ENCODE data around the gene FFAR3. TPM values are rescaled to one million over a fixed set of nuclear protein-coding genes. Genes with fewer than 3 reads are reported as not detected.
A peak's percentile ranks its signal among the peaks of the same experiment; 100 is the strongest.

The FFAR3 gene
- total and polyA plus RNA-seq, 2 of the 13 experiments (the other 11 are each of a cell fraction or from before 2014, with no cell fraction given) = not detected

GRCh38 chr19:35318679-35319448 is 39.4 kb upstream of the FFAR3 start (continued):
- TF ChIP-seq ZNF142 (CRISPR knock-in tag; IDR thresholded peaks at IDR 0.05) (no peak), ZNF160 (CRISPR knock-in tag; IDR thresholded peaks at IDR 0.05) (no peak), RCOR2 (CRISPR knock-in tag; IDR thresholded peaks at IDR 0.05) (no peak), ZNF572 (CRISPR knock-in tag; IDR thresholded peaks at IDR 0.05) (no peak), ZNF333 (CRISPR knock-in tag; IDR thresholded peaks at IDR 0.05; ENCODE audit: borderline replicate concordance) (no peak), BHLHE40 (IDR thresholded peaks at IDR 0.05; ENCODE audit: low read length) (peak; percentile 98), ZNF678 (CRISPR knock-in tag; IDR thresholded peaks at IDR 0.05) (no peak), RBFOX2 (IDR thresholded peaks at IDR 0.05; ENCODE audit: low read depth, low read length) (no peak), CHD4 (IDR thresholded peaks at IDR 0.05; ENCODE audit: borderline replicate concordance, low read length) (no peak), HHEX (CRISPR knock-in tag; IDR thresholded peaks at IDR 0.05) (no peak), ZNF512B (CRISPR knock-in tag; IDR thresholded peaks at IDR 0.05; ENCODE audit: borderline replicate concordance) (no peak), GATAD1 (CRISPR knock-in tag; IDR thresholded peaks at IDR 0.05) (peak; percentile 27; the same call in 1 of the 2 replicates), MEIS1 (CRISPR knock-in tag; IDR thresholded peaks at IDR 0.05; ENCODE audit: borderline replicate concordance) (no peak), ZNF790 (CRISPR knock-in tag; IDR thresholded peaks at IDR 0.05; ENCODE audit: borderline replicate concordance) (no peak), NFYB (CRISPR knock-in tag; IDR thresholded peaks at IDR 0.05) (no peak), ZNF10 (CRISPR knock-in tag; IDR thresholded peaks at IDR 0.05; ENCODE audit: borderline replicate concordance, low read depth) (no peak), ZNF781 (CRISPR knock-in tag; IDR thresholded peaks at IDR 0.05; ENCODE audit: borderline replicate concordance, not compliant biosample characterization) (no peak), MNT (IDR thresholded peaks at IDR 0.05) (peak; percentile 63), SMAD1 (CRISPR knock-in tag; IDR thresholded peaks at IDR 0.05; ENCODE audit: borderline replicate concordance, low read depth) (no peak), PHF5A (CRISPR knock-in tag; IDR thresholded peaks at IDR 0.05; ENCODE audit: low read depth, unreplicated experiment) (no peak)
